Measurements from ENCODE around the gene ATP10A.

The ATP10A gene

DNA sequence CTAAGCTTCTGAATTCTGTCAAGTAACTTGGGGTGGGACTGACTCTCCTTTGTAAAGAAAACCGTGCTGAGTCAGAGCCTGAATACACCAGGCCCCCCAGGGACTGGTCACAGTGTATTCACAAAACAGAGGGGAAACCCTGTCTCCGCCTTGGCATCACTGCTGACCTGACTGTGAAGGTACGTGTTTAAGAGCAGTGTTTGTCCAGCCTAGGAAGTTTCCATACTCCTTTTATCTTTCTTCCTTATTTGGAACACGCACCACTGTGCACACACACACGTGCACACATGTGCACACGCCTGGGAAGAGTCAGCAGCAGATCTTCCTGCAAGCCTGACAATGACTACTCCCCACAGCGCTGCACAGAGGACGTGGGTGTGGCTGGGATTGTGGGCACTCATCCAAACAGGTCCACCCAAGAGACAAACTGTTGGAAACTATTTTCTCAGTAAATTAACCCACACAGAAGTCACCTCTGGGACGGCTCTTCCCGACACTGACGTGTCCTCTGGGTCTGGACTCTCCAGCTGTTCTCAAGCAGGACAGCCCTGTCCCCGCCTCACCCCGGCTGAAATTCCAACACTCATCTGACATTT, 87.7 kb downstream of the ATP10A start:
- no peaks in the 10 kb centered on the region for H3K79me1 ChIP-seq (ENCODE audit: low read length)
- H3K4ac ChIP-seq (ENCODE audit: low read depth, low read length) = no peak overlapping the region
- H4K91ac ChIP-seq (ENCODE audit: low read depth, low read length) = no peak overlapping the region
- no peak for DNase-seq
- no peak overlapping the region for H2BK12ac ChIP-seq (ENCODE audit: low read length)
- H2BK5ac ChIP-seq (ENCODE audit: low read depth, low read length, poor library complexity) = no peak overlapping the region
- H3K36me3 ChIP-seq (ENCODE audit: control insufficient read depth in 1 of 2, insufficient read depth in 2 of 2, low read length in 2 of 2) = no peaks in the 10 kb centered on the region
- H3K27ac ChIP-seq (ENCODE audit: low read depth, low read length) = no peak overlapping the region
- no peak overlapping the region for H3K4me2 ChIP-seq (ENCODE audit: low read length)
- WGBS (ENCODE audit: extremely low coverage, insufficient coverage, insufficient read length) = no CpG with 5 or more reads among the region's 13 CpGs
- no peaks in the 10 kb centered on the region for H3K4me1 ChIP-seq (ENCODE audit: control insufficient read depth in 1 of 2, insufficient read depth in 2 of 2, low read length in 2 of 2)
- no peak overlapping the region for H3K18ac ChIP-seq (ENCODE audit: low read length)
- no peak overlapping the region for H3K23ac ChIP-seq (ENCODE audit: low read length)
- H4K12ac ChIP-seq (ENCODE audit: low read depth, low read length) = no peak overlapping the region
- no peak overlapping the region for H3K4me3 ChIP-seq (ENCODE audit: low read depth, low read length)
- H2BK120ac ChIP-seq (ENCODE audit: insufficient read depth, low read length, poor library complexity) = no peak overlapping the region
- H3K27me3 ChIP-seq (ENCODE audit: insufficient read depth, low read length) = no peaks in the 10 kb centered on the region
- H4K8ac ChIP-seq (ENCODE audit: low read depth, low read length) = no peak overlapping the region
- no peak overlapping the region for H3K9ac ChIP-seq (ENCODE audit: low read length)
- H3K9me3 ChIP-seq (ENCODE audit: insufficient read depth, low read depth, low read length) = no peaks in the 10 kb centered on the region
- H2AK5ac ChIP-seq (ENCODE audit: low read length) = no peak overlapping the region
- no peak overlapping the region for H3K14ac ChIP-seq (ENCODE audit: low read length)
- no peak overlapping the region for H2AFZ ChIP-seq (ENCODE audit: insufficient read depth, low read length, poor library complexity)
- H3K79me2 ChIP-seq (ENCODE audit: control insufficient read depth, insufficient read depth, low read length, poor library complexity) = no peaks in the 10 kb centered on the region

- Histone ChIP-seq H3K4me3 (ENCODE audit: low read depth, low read length) (no peak overlapping the region), H3K9ac (ENCODE audit: low read length) (no peak overlapping the region), H3K27ac (ENCODE audit: low read depth, low read length) (no peak overlapping the region), H2BK120ac (ENCODE audit: insufficient read depth, low read length, poor library complexity) (no peak overlapping the region), H3K79me1 (ENCODE audit: low read length) (no peaks in the 10 kb centered on the region), H4K91ac (ENCODE audit: low read depth, low read length) (no peak overlapping the region), H2BK12ac (ENCODE audit: low read length) (no peak overlapping the region), H2AK5ac (ENCODE audit: low read length) (no peak overlapping the region), H3K14ac (ENCODE audit: low read length) (no peak overlapping the region), H3K18ac (ENCODE audit: low read length) (no peak overlapping the region), H3K23ac (ENCODE audit: low read length) (no peak overlapping the region), H3K79me2 (ENCODE audit: control insufficient read depth, insufficient read depth, low read length, poor library complexity) (no peaks in the 10 kb centered on the region), H4K12ac (ENCODE audit: low read depth, low read length) (no peak overlapping the region), H3K36me3 (ENCODE audit: control insufficient read depth in 1 of 2, insufficient read depth in 2 of 2, low read length in 2 of 2) (no peaks in the 10 kb centered on the region), H3K27me3 (ENCODE audit: insufficient read depth, low read length) (no peaks in the 10 kb centered on the region), H3K4me1 (ENCODE audit: control insufficient read depth in 1 of 2, insufficient read depth in 2 of 2, low read length in 2 of 2) (no peaks in the 10 kb centered on the region), H3K4me2 (ENCODE audit: low read length) (no peak overlapping the region), H4K8ac (ENCODE audit: low read depth, low read length) (no peak overlapping the region), H3K9me3 (ENCODE audit: insufficient read depth, low read depth, low read length) (no peaks in the 10 kb centered on the region), H2AFZ (ENCODE audit: insufficient read depth, low read length, poor library complexity) (no peak overlapping the region), H3K4ac (ENCODE audit: low read depth, low read length) (no peak overlapping the region), H2BK5ac (ENCODE audit: low read depth, low read length, poor library complexity) (no peak overlapping the region)
- no CpG with 5 or more reads among the region's 2 CpGs for WGBS (ENCODE audit: extremely low coverage, insufficient coverage, insufficient read length)
- no peak for DNase-seq
Measured at GRCh38 chr15:25774871-25775270, 88.3 kb downstream of the ATP10A start.

GRCh38 chr15:25773248-25773647, 89.9 kb downstream of the ATP10A start:
- H3K79me2 ChIP-seq (ENCODE audit: control insufficient read depth, insufficient read depth, low read length, poor library complexity) = no peaks in the 10 kb centered on the region
- no peak overlapping the region for H3K23ac ChIP-seq (ENCODE audit: low read length)
- no CpG with 5 or more reads among the region's 6 CpGs for WGBS (ENCODE audit: extremely low coverage, insufficient coverage, insufficient read length)
- no peak overlapping the region for H4K91ac ChIP-seq (ENCODE audit: low read depth, low read length)
- H2BK5ac ChIP-seq (ENCODE audit: low read depth, low read length, poor library complexity) = no peak overlapping the region
- H3K4me3 ChIP-seq (ENCODE audit: low read depth, low read length) = no peak overlapping the region
- H4K8ac ChIP-seq (ENCODE audit: low read depth, low read length) = no peak overlapping the region
- H3K79me1 ChIP-seq (ENCODE audit: low read length) = no peaks in the 10 kb centered on the region
- no peak overlapping the region for H3K9ac ChIP-seq (ENCODE audit: low read length)
- no peak overlapping the region for H2BK12ac ChIP-seq (ENCODE audit: low read length)
- no peak overlapping the region for H3K4me2 ChIP-seq (ENCODE audit: low read length)
- no peak overlapping the region for H3K18ac ChIP-seq (ENCODE audit: low read length)
- H2AFZ ChIP-seq (ENCODE audit: insufficient read depth, low read length, poor library complexity) = no peak overlapping the region
- no peak overlapping the region for H3K4ac ChIP-seq (ENCODE audit: low read depth, low read length)
- no peak overlapping the region for H4K12ac ChIP-seq (ENCODE audit: low read depth, low read length)
- no peak overlapping the region for H3K14ac ChIP-seq (ENCODE audit: low read length)
- H3K36me3 ChIP-seq (ENCODE audit: control insufficient read depth in 1 of 2, insufficient read depth in 2 of 2, low read length in 2 of 2) = no peaks in the 10 kb centered on the region
- no peaks in the 10 kb centered on the region for H3K4me1 ChIP-seq (ENCODE audit: control insufficient read depth in 1 of 2, insufficient read depth in 2 of 2, low read length in 2 of 2)
- no peak overlapping the region for H3K27ac ChIP-seq (ENCODE audit: low read depth, low read length)
- DNase-seq = no peak
- no peaks in the 10 kb centered on the region for H3K27me3 ChIP-seq (ENCODE audit: insufficient read depth, low read length)
- no peak overlapping the region for H2AK5ac ChIP-seq (ENCODE audit: low read length)
- no peak overlapping the region for H2BK120ac ChIP-seq (ENCODE audit: insufficient read depth, low read length, poor library complexity)
- H3K9me3 ChIP-seq (ENCODE audit: insufficient read depth, low read depth, low read length) = no peaks in the 10 kb centered on the region

- no CpG with 5 or more reads among the region's 8 CpGs for WGBS (ENCODE audit: extremely low coverage, insufficient coverage, insufficient read length)
- H3K4me2 ChIP-seq (ENCODE audit: low read length) = no peak overlapping the region
- no peak overlapping the region for H4K12ac ChIP-seq (ENCODE audit: low read depth, low read length)
- no peak overlapping the region for H2BK12ac ChIP-seq (ENCODE audit: low read length)
- H3K4me3 ChIP-seq (ENCODE audit: low read depth, low read length) = no peak overlapping the region
- H3K27me3 ChIP-seq (ENCODE audit: insufficient read depth, low read length) = no peaks in the 10 kb centered on the region
- no peak overlapping the region for H3K18ac ChIP-seq (ENCODE audit: low read length)
- H3K4ac ChIP-seq (ENCODE audit: low read depth, low read length) = no peak overlapping the region
- no peak overlapping the region for H3K14ac ChIP-seq (ENCODE audit: low read length)
- no peaks in the 10 kb centered on the region for H3K79me1 ChIP-seq (ENCODE audit: low read length)
- H3K9ac ChIP-seq (ENCODE audit: low read length) = no peak overlapping the region
- no peak overlapping the region for H2BK120ac ChIP-seq (ENCODE audit: insufficient read depth, low read length, poor library complexity)
- no peak overlapping the region for H2BK5ac ChIP-seq (ENCODE audit: low read depth, low read length, poor library complexity)
- no peak overlapping the region for H4K91ac ChIP-seq (ENCODE audit: low read depth, low read length)
- no peak overlapping the region for H2AK5ac ChIP-seq (ENCODE audit: low read length)
- H3K23ac ChIP-seq (ENCODE audit: low read length) = no peak overlapping the region
- H3K9me3 ChIP-seq (ENCODE audit: insufficient read depth, low read depth, low read length) = no peaks in the 10 kb centered on the region
- H3K79me2 ChIP-seq (ENCODE audit: control insufficient read depth, insufficient read depth, low read length, poor library complexity) = no peaks in the 10 kb centered on the region
- no peaks in the 10 kb centered on the region for H3K36me3 ChIP-seq (ENCODE audit: control insufficient read depth in 1 of 2, insufficient read depth in 2 of 2, low read length in 2 of 2)
- no peak overlapping the region for H4K8ac ChIP-seq (ENCODE audit: low read depth, low read length)
- no peak for DNase-seq
- H3K27ac ChIP-seq (ENCODE audit: low read depth, low read length) = no peak overlapping the region
- H2AFZ ChIP-seq (ENCODE audit: insufficient read depth, low read length, poor library complexity) = no peak overlapping the region
- H3K4me1 ChIP-seq (ENCODE audit: control insufficient read depth in 1 of 2, insufficient read depth in 2 of 2, low read length in 2 of 2) = no peaks in the 10 kb centered on the region
Measured at GRCh38 chr15:25772500-25772899, 90.6 kb downstream of the ATP10A start.
